Large intestine (tissue), 3 donors: Measurements from ENCODE around the gene MEGF9. TPM values are rescaled to one million over a fixed set of nuclear protein-coding genes. Genes with fewer than 3 reads are reported as not detected.

Experiments
- DNase-seq, 2 donors: peaks; one replicate each; pipeline versions ENCODE4 v3.0.0 to v3.0.0-alpha.2; 2013
- H3K27ac ChIP-seq: one replicate; pipeline ENCODE4 v1.5.1; 2013; ENCODE audit warnings: low read length
- H3K27me3 ChIP-seq: 2 replicates; pipeline ENCODE4 v1.6.1; 2013; ENCODE audit warnings: low read length; ENCODE audit not compliant: control insufficient read depth, insufficient read depth
- H3K36me3 ChIP-seq: 2 replicates; pipeline ENCODE4 v1.6.1; 2013; ENCODE audit warnings: low read length; ENCODE audit not compliant: control insufficient read depth, insufficient read depth
- H3K4me1 ChIP-seq: one replicate; pipeline ENCODE4 v1.6.1; 2013; ENCODE audit warnings: low read length; ENCODE audit not compliant: control insufficient read depth, insufficient read depth
- H3K4me3 ChIP-seq: one replicate; pipeline ENCODE4 v1.5.1; 2013; ENCODE audit warnings: low read length
- H3K9me3 ChIP-seq: one replicate; pipeline ENCODE4 v1.6.1; 2013; ENCODE audit warnings: mild to moderate bottlenecking, low read depth, low read length, moderate library complexity; ENCODE audit not compliant: control insufficient read depth
- WGBS: methylation state at CpG from one replicate; pipeline ENCODE4 v1.1.5; 2013; ENCODE audit warnings: low lambda C conversion rate; ENCODE audit not compliant: insufficient coverage; 5-methylcytosine and 5-hydroxymethylcytosine counted together
- polyA plus RNA-seq: library from polyadenylated mRNA; unstranded; fragments of 120-200 nt; gene quantifications from one replicate; pipeline ENCODE4 v1.2.1, GENCODE V29; 2013

MEGF9 gene
- polyA plus RNA-seq, 1 donor: 17.6 TPM

GRCh38 chr9:120611690-120612068 lies 102.6 kb downstream of the MEGF9 start:
- Histone ChIP-seq H3K27ac (no peak overlapping the region), H3K36me3 (peaks cover 4% of the 10 kb centered on the region), H3K4me1 (no peaks in the 10 kb centered on the region), H3K4me3 (no peak overlapping the region), H3K27me3 (no peaks in the 10 kb centered on the region), H3K9me3 (no peaks in the 10 kb centered on the region)
- WGBS: no CpG with 5 or more reads among the region's 1 CpG
- DNase-seq: no peak

GRCh38 chr9:120610975-120611689 lies 103.1 kb downstream of the MEGF9 start:
- Histone ChIP-seq H3K36me3 (peaks cover 4% of the 10 kb centered on the region), H3K4me1 (no peaks in the 10 kb centered on the region), H3K27ac (no peak overlapping the region), H3K4me3 (no peak overlapping the region), H3K9me3 (no peaks in the 10 kb centered on the region), H3K27me3 (no peaks in the 10 kb centered on the region)
- no peak for DNase-seq

GRCh38 chr9:120609636-120610035 lies 104.6 kb downstream of the MEGF9 start:
- Histone ChIP-seq H3K9me3 (no peaks in the 10 kb centered on the region), H3K36me3 (peaks cover 12% of the 10 kb centered on the region), H3K4me3 (no peak overlapping the region), H3K27me3 (no peaks in the 10 kb centered on the region), H3K27ac (no peak overlapping the region), H3K4me1 (no peaks in the 10 kb centered on the region)
- DNase-seq: no peak
- WGBS: 86% methylated on average over 1 of the region's 2 CpGs

GRCh38 chr9:120608421-120608820 lies 105.8 kb downstream of the MEGF9 start:
- DNase-seq: no peak
- Histone ChIP-seq H3K27me3 (no peaks in the 10 kb centered on the region), H3K36me3 (peaks cover 14% of the 10 kb centered on the region), H3K27ac (no peak overlapping the region), H3K4me3 (no peak overlapping the region), H3K4me1 (no peaks in the 10 kb centered on the region), H3K9me3 (no peaks in the 10 kb centered on the region)

- H3K36me3 ChIP-seq: peaks cover 14% of the 10 kb centered on the region
- WGBS: no CpG with 5 or more reads among the region's 1 CpG
- H3K27ac ChIP-seq: no peak overlapping the region
- no peaks in the 10 kb centered on the region for H3K9me3 ChIP-seq
- no peak overlapping the region for H3K4me3 ChIP-seq
- H3K4me1 ChIP-seq: no peaks in the 10 kb centered on the region
- H3K27me3 ChIP-seq: no peaks in the 10 kb centered on the region
- peak in 1 of 2 donors; percentile 53 for DNase-seq
Observed at GRCh38 chr9:120603591-120603990, 110.7 kb downstream of the MEGF9 start.

- H3K27me3 ChIP-seq: no peaks in the 10 kb centered on the region
- no peaks in the 10 kb centered on the region for H3K4me1 ChIP-seq
- H3K36me3 ChIP-seq: peaks cover 14% of the 10 kb centered on the region
- no peaks in the 10 kb centered on the region for H3K9me3 ChIP-seq
- no peak overlapping the region for H3K27ac ChIP-seq
- DNase-seq: no peak
- H3K4me3 ChIP-seq: no peak overlapping the region
- WGBS: no CpG with 5 or more reads among the region's 1 CpG
Observed at GRCh38 chr9:120603010-120603409, 111.3 kb downstream of the MEGF9 start.

- Histone ChIP-seq H3K9me3 (no peaks in the 10 kb centered on the region), H3K4me1 (no peaks in the 10 kb centered on the region)
- DNase-seq: no peak
Observed at GRCh38 chr9:120593955-120594277, 120.4 kb downstream of the MEGF9 start.

GRCh38 chr9:120593250-120593954 lies 120.9 kb downstream of the MEGF9 start:
- WGBS: no CpG with 5 or more reads among the region's 5 CpGs

More at GRCh38 chr9:120593955-120594277, 120.4 kb downstream of the MEGF9 start:
- no peaks in the 10 kb centered on the region for H3K36me3 ChIP-seq
- no peak overlapping the region for H3K4me3 ChIP-seq
- no peak overlapping the region for H3K27ac ChIP-seq
- no peaks in the 10 kb centered on the region for H3K27me3 ChIP-seq
- no CpG with 5 or more reads among the region's 2 CpGs for WGBS

GRCh38 chr9:120592210-120592609 lies 122.1 kb downstream of the MEGF9 start:
- no peaks in the 10 kb centered on the region for H3K36me3 ChIP-seq
- DNase-seq: no peak
- no peaks in the 10 kb centered on the region for H3K27me3 ChIP-seq
- no CpG with 5 or more reads among the region's 8 CpGs for WGBS
- no peak overlapping the region for H3K27ac ChIP-seq
- no peaks in the 10 kb centered on the region for H3K9me3 ChIP-seq
- no peak overlapping the region for H3K4me3 ChIP-seq
- no peaks in the 10 kb centered on the region for H3K4me1 ChIP-seq

More at GRCh38 chr9:120593250-120593954, 120.9 kb downstream of the MEGF9 start:
- no peaks in the 10 kb centered on the region for H3K4me1 ChIP-seq
- H3K36me3 ChIP-seq: no peaks in the 10 kb centered on the region
- H3K27ac ChIP-seq: no peak overlapping the region
- no peak for DNase-seq
- H3K9me3 ChIP-seq: no peaks in the 10 kb centered on the region
- H3K4me3 ChIP-seq: no peak overlapping the region
- H3K27me3 ChIP-seq: no peaks in the 10 kb centered on the region

- no CpG with 5 or more reads among the region's 1 CpG for WGBS
Observed at GRCh38 chr9:120587328-120587727, 126.9 kb downstream of the MEGF9 start.

GRCh38 chr9:120583958-120584369 lies 130.3 kb downstream of the MEGF9 start:
- H3K9me3 ChIP-seq: no peaks in the 10 kb centered on the region
- H3K4me3 ChIP-seq: no peak overlapping the region
- H3K4me1 ChIP-seq: peaks cover 5% of the 10 kb centered on the region
- no peaks in the 10 kb centered on the region for H3K27me3 ChIP-seq
- H3K36me3 ChIP-seq: no peaks in the 10 kb centered on the region
- H3K27ac ChIP-seq: peak overlapping the region; percentile 8
- peak; percentile 56 to 72 for DNase-seq
- WGBS: no CpG with 5 or more reads among the region's 3 CpGs

More at GRCh38 chr9:120587328-120587727, 126.9 kb downstream of the MEGF9 start:
- H3K36me3 ChIP-seq: no peaks in the 10 kb centered on the region
- H3K27me3 ChIP-seq: no peaks in the 10 kb centered on the region
- H3K4me3 ChIP-seq: no peak overlapping the region
- DNase-seq: no peak
- H3K4me1 ChIP-seq: no peaks in the 10 kb centered on the region
- no peak overlapping the region for H3K27ac ChIP-seq
- H3K9me3 ChIP-seq: no peaks in the 10 kb centered on the region
